HG03175 (cell line): ENCODE measurements around the gene REXO4.

ENCODE experiments used
- ATAC-seq: cut with Tn5 transposase; IDR thresholded peaks from one replicate; pipeline ENCODE4 v1.9.1; 2021; ENCODE audit warnings: mild to moderate bottlenecking, moderate library complexity; ENCODE audit not compliant: unreplicated experiment

The REXO4 gene, protein sequence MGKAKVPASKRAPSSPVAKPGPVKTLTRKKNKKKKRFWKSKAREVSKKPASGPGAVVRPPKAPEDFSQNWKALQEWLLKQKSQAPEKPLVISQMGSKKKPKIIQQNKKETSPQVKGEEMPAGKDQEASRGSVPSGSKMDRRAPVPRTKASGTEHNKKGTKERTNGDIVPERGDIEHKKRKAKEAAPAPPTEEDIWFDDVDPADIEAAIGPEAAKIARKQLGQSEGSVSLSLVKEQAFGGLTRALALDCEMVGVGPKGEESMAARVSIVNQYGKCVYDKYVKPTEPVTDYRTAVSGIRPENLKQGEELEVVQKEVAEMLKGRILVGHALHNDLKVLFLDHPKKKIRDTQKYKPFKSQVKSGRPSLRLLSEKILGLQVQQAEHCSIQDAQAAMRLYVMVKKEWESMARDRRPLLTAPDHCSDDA

DNA sequence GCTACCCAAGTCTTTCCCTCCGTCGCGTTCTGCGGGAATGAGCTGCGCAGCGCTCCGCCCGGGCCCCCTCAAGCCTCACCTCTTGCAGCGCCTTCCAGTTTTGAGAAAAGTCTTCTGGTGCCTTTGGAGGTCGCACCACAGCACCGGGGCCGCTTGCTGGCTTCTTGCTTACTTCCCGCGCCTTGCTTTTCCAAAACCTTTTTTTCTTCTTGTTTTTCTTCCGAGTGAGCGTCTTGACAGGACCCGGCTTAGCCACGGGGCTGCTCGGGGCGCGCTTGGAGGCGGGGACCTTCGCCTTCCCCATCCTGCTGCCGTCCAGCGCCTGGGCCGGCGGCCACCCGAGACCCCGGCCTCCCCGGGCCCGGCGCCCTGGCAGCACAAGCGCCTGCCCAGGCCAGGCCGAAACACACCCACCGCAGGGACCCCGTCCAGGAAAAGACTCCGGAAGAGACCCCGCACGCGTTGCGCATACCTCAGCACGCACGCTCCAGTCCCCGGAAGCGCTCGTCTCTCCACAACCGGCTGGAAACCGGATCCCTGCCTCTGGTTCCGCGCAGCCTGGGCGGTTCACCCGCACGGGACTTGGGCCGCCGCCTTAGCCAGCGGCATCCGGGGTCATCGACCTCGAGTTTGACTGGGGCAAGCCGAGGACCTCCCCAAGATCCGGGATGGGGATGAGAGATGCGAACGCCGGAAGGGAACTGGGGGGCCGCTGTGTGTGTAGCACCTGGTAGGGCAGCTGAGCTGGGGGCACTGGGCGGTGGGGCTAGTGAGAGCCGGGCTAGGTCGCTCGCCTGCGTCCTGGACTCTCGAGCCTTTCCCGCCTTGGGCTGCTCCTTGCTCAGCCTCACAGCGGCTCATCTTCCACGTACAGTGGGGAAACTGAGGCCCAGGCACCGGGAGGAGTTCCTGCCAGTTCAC, at the start of gene REXO4:
TSS of gene REXO4 (minus strand) at position 470 of the 921 bp plus-strand sequence. CDS start at position 304, 166 bp downstream.
- peak; percentile 80 for ATAC-seq

DNA sequence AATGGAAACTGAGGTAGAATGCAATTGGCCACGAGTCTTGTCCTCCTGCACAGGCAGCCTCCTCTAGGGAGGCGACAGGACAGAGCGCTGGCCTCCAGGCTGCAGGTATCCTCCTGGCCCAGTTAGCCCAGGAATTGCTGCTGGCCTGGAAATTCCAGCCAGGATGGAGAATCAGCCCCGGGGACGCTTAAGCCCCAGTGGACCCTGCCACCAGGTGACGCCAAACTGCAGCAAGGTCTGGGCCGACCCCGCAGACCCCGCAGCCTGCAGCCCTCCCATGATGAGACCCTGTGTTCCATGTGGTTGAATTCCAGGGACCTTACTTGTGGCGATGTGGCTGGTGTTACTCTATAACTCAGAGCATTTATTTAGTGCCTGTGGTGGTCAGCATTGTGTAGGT, 49.3 kb upstream of the REXO4 start:
- ATAC-seq = no peak

DNA sequence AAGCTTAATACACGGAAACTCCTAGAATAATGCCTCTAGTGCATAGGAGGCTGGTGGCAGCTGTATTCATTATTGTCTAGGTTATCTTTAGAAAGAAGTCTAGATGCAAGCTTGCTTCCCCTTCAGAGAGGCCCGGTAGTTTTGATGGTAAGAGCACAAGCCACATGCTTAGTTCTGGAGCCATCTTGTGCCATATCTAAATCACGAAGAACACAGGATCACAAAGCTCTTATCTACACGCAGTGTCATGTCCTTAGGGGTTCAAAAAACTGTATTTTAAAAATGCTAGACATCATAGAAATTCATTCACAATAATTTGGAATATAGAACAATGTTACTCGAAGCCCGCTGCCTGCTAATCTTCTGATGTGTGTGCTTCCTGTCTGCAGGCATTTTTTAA, 48.2 kb upstream of the REXO4 start:
- no peak for ATAC-seq

DNA sequence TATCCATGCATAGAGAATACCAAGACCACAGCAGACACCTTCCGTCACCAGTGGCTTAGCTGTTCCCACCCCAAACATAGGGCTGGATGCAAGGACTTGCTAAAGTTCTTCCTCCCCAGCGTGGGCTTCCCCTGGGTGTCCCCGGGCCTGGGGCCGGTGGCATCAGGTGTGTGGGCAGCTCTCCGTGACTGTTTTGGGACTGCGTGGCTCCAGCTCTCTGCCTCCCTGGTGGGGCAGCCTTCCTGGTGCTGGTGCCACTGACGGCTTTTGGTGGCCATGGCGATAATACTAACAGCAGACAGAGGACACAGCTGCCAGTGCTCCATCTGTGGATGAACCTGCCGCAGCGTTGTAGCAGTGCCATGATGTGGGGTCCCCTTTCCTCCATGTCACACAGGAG, 46.8 kb upstream of the REXO4 start:
- ATAC-seq = no peak

DNA sequence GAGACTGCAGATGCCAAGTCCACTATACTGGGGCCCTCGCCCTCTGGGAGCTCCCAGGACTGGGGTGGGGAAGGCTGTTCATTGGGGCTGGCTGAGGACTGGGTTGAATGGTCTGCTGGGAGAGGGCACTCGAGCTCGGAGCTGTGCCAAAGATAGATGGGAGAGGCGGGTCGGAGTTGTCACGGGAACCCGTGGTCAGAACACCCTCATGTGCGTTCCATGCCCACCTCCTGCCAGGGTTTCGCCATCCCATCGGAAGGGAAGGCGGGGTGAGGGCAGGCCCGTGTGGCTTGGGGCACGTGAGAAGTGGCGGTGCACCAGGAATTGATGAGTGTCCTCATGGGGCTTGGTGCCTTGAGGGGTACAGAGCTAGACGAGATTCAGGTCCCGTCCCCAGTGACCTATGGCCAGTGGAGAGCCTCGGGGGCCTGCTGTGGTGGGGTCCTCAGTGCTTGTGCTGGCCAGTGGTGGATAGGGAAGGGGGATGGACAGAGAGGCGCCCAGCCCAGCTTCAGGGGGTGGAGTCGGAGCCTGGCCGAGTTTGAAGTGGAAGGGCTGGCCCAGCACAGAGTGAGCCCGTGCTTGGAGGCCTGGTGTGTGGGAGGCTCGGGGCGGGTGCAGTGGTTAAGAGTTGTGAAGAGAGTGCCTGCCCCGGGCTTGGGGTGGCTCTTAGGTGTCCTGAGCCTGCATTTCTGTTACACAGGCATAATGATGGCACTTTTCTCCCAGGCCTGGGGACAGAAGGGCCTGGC, 46.2 kb upstream of the REXO4 start:
- no peak for ATAC-seq

DNA sequence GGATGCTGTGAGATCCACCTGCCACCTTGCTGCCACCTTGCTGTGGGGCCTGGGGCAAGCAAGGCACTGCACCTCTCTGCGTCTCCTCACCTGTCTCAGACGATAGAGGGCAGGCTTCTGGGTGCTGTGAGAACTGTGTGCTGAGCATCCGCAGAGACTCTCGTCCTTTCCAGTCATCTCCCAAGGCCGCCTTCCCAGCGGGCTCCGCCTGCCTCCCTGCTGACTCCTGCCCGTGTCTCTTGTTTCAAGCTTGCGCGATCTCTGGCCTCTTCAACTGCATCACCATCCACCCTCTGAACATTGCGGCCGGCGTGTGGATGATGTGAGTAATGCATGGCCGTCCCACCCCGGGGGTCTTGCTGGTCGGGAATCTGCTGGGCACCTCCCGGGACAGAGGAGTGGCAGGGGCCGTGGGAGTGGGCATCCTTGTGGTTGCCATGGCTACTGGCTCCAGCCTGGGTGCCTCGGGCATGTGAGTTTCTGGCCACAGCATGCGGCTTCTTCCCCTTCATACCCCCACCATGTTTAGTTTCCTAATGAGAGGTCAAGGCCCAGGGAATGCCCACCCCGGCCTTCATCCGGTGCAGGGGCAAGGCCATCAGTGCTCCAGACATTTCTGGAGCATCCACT, 45.5 kb upstream of the REXO4 start:
- ATAC-seq = no peak

DNA sequence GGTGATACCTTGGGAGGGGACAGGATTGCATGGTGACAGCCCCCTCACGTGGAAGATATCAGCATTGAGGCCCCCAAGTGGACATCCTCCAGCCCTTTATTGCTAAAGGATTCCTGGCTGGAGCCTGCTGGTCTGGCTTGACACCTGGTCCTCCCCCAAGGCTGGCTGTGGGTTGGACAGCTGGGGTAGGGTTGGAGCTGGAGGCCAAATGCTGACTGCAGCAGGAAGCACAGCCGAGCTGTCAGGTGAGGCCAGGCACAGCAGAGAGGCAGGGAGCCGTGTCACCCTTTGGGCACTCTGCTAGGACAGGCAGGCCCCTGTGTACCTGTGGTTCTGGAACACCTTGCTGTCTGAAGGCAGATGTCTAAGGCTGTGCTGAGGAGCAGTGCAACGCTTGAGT, 44.2 kb upstream of the REXO4 start:
- no peak for ATAC-seq

DNA sequence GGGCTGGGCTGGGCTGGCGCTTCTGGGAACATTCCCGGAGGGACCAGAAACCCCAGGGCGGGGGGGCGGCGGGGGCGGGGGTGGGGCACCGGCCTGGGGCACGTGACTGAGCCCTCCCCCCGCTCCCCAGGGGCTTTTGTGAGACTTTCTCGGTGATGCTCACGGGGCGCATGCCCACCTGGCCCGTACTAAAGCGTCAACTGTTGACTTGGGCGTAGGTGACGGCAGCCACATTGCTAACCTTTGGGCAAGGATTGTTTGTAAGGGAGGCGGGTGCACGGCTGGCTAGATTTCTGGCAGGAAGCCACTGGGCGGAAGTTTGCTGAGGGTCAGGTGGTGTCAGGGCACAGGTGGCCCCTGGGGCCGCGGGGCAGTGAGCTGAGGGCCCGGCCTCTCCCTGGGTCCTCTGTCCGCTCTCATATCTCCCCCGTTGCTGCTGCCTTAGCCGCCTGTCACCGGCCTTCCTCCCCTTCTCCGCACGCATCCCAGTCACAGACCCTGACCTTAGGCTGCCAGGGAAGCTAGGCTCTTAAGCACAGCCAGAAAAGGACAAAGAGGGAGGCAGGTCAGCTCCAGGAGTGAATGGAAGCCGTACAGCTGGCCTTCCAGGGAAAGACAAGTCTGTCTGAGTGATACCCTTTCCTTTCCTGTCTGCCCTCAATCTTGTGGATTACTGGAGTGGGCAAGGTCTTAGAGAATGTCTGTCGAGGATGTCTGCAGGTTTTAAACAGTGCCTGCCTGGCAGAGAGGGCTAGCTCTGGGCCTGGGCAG, 42.8 kb upstream of the REXO4 start:
- ATAC-seq = peak; percentile 22

DNA sequence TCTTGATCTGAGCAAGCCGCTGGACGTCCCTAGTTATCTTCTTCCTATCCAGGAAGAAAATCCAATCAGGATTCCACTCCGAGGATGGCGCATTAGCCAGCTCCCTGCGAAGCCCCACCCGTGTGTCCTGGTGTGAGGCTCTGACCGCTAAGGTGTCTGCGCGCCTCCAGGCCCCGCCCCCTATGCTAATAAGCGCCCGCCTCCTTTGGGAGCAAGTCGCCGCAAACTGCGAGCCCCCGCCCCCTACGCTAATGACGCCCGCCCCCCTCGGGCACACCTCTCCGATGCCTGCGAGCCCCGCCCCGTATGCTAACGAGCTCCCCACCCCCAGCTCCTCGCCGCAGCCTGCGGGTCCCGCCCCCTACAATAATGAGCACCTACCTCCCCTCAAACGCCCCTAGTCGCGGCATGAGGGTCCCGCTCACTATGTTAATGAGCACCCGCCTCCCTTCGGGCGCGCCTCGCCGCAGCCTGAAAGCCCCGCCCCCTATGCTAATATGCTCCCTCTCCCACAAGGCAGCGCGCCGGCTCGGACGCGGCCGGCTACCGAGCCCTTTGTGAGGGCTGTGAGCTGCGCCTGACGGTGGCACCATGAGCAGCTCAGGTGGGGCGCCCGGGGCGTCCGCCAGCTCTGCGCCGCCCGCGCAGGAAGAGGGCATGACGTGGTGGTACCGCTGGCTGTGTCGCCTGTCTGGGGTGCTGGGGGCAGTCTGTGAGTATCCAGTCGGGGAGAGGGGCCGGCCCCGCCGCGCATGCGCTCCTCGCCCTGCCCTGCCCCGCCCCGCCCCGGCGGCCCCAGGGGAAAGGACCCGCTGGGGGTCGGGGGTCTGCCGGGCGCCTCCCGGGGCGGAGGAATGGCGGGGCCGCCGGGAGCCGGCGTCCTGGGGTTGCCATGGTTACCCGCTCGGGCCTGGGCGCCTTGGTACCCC, 41.9 kb upstream of the REXO4 start, which contains the start of gene CACFD1:
TSS of gene CACFD1 (plus strand) at position 503 of the 929 bp plus-strand sequence. CDS start at position 592, 89 bp downstream.
- peak; percentile 73 for ATAC-seq

DNA sequence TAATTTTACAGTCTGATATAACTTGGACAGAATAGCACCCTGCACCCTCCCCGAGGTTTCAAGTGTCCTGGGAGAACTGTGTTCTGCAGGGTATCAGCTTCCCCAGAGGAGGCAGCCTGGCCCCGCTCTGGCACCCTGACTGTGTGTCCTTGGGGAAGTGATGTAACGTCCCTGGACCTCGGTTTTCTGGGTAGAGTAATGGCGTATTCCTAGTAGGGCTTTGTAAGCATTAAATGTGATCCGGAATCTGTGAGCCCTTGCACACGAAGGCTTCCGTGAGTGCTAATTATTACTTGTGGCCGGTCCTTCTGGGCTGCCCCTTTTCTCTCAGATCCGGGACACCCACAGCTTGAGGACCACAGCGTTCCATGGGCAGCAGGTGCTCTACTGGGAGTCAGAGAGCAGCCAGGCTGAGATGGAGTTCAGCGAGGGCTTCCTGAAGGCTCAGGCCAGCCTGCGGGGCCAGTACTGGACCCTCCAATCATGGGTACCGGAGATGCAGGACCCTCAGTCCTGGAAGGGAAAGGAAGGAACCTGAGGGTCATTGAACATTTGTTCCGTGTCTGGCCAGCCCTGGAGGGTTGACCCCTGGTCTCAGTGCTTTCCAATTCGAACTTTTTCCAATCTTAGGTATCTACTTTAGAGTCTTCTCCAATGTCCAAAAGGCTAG, 41.0 kb upstream of the REXO4 start:
- ATAC-seq = no peak

DNA sequence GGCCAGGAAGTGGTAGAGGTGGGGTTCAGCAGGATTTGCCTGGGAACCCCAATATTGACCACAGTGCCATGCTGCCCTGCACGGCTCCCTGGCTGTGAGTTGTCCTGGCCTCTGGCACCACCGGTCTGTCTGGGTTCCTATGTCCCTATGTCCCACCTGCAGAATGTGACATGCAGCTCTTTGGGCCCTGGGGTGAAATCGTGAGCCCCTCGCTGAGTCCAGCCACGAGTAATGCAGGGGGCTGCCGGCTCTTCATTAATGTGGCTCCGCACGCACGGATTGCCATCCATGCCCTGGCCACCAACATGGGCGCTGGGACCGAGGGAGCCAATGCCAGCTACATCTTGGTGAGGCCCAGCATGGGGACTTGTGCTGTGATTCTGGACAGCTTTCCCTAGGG, 39.9 kb upstream of the REXO4 start:
- ATAC-seq = no peak

DNA sequence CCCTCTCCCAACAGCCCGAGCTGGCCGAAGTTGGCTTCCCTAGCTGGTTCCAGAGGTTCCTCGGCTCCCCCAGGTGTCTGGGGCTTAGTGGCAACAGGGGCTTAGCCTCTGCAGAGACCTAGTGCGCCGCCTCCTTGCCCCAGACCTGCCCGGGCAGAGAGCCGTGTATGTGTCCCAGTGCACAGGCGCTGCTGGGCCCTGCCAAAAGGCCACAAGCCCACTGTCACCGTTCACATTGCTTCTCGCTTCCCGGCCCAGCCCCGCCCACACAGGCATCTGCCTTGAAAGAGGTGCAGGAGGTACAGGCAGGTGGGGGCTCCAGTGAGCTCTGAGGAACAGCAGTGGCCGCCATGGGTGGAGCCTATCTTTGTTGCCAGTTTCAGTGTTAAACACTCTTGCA, 39.4 kb upstream of the REXO4 start:
- ATAC-seq = no peak

DNA sequence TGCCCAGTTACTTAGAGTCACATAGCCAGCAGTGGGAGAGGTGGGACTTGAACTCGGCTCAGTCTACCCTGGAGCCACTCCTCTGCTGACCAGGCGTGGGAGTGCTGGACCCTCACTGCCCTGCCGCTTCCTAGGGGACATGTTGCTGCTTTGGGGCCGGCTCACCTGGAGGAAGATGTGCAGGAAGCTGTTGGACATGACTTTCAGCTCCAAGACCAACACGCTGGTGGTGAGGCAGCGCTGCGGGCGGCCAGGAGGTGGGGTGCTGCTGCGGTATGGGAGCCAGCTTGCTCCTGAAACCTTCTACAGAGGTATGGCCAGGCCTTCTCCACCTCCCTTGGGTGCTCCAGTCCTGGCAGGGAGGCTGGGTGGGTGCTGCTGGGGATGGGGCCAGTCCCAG, 38.6 kb upstream of the REXO4 start:
- no peak for ATAC-seq

DNA sequence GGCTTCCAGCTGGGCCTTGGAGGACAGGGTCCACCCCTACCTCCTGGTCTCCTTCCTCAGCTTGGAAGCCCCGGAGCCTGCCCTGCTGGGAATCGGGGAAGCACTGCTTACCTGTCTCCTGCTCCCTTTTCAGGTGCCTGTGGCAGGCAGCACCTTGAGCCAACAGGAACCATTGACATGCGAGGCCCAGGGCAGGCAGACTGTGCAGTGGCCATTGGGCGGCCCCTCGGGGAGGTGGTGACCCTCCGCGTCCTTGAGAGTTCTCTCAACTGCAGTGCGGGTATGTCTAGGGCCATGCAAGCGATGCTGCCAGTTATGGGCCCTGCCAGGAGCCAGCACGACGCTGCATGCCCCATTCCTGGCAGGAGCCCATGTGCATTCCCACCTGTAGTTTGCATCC, 38.1 kb upstream of the REXO4 start:
- ATAC-seq = no peak

DNA sequence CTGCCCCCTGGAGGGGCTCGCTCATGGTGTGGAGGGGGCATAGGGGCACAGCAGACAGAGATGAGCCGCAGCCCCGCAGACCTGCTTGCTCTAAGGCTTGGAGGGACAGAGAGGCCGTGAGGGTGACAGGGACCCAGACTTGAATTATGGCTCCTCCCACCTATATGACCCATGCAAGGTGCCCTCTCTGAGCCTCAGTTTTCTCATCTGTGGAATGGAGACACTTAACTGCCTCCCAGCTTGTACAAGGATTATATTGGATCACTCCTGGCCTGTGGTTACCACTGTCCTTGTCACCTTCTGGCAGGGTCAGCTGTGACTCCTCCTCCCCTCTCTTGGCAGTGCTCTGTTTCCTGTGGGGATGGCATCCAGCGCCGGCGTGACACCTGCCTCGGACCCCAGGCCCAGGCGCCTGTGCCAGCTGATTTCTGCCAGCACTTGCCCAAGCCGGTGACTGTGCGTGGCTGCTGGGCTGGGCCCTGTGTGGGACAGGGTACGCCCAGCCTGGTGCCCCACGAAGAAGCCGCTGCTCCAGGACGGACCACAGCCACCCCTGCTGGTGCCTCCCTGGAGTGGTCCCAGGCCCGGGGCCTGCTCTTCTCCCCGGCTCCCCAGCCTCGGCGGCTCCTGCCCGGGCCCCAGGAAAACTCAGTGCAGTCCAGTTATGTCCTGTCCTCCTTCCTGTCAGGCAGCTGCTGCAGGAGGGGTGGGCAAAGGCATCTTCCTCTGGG, 37.3 kb upstream of the REXO4 start:
- no peak for ATAC-seq

DNA sequence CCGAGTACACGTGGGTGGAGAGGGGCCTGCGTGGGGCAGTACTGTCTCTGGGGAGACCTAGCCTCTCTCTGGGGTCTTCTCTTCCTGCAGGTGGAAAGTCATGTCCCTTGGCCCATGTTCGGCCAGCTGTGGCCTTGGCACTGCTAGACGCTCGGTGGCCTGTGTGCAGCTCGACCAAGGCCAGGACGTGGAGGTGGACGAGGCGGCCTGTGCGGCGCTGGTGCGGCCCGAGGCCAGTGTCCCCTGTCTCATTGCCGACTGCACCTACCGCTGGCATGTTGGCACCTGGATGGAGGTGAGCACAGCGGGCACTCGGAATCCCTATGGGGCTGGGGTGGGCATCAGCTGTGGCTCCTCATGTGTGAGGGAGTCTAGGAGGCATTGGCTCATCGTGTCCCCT, 36.5 kb upstream of the REXO4 start:
- ATAC-seq = no peak

DNA sequence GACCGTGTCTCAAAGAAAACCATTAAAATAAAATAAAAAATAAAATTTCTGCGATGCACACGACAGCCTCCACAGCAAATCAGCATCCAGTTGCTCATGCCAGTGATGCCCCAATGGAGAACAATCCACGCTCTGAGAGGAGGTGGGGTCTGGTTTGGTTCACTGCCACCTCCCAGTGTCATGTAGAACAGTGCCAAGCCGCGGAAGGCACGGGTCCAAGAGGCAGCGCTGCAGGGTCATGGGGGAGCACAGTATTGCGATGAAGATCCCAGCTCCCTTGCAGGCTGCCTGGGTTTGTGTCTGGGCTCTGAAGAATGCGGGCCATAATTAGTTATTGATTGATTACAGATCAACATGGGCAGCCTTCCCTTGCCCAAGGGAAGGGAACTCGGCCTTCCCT, 35.8 kb upstream of the REXO4 start:
- no peak for ATAC-seq

DNA sequence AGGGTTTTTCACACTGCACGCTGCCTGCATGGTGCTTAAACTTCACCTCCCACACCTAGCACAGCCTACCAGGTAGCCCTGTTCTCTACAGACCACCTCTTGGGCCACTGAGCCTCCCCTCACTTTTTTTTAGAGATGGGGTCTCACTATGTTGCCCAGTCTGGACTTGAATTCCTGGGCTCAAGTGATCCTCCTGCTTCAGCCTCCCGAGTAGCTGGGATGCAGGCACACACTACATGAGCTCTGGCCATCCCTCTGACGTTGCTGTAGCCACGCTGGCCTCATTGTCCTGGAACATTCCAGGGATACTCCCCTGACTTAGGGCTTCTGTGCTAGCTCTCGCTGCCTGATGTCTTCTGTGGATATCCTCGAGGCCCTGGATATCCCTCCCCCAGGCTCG, 34.8 kb upstream of the REXO4 start:
- no peak for ATAC-seq
